ENCODE data around the gene ZBTB33. TPM values are rescaled to one million over a fixed set of nuclear protein-coding genes. Genes with fewer than 3 reads are reported as not detected.

ZBTB33 gene
- total and polyA plus RNA-seq, 2 donors from 2014 or later: 4.4 to 13.0 TPM

DNA sequence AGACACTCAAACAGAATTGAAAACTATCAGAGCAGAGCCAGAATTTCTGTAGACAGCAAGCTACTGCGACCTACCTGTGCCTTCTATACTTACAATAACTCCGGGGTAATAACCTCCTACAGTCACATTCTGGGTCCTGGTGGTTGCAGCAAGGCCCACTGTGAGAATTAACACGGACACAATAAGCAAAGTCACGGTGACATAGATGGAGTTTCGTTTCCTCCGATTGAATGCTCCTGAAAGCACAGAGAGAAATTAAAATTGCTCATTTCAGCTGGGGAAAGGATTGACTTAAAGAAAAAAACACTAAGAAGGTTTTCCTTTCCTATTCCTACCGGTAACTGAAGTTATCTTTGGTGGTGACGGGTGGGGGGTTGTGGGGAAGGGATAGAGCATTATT, 53.6 kb downstream of the ZBTB33 start:
- FAIRE-seq: no peak
- intact Hi-C loops (cut with DNase I): no loop called here
- TF ChIP-seq CTCF (IDR thresholded peaks at IDR 0.05; ENCODE audit: borderline replicate concordance, extremely low read depth, insufficient read depth): no peak

DNA sequence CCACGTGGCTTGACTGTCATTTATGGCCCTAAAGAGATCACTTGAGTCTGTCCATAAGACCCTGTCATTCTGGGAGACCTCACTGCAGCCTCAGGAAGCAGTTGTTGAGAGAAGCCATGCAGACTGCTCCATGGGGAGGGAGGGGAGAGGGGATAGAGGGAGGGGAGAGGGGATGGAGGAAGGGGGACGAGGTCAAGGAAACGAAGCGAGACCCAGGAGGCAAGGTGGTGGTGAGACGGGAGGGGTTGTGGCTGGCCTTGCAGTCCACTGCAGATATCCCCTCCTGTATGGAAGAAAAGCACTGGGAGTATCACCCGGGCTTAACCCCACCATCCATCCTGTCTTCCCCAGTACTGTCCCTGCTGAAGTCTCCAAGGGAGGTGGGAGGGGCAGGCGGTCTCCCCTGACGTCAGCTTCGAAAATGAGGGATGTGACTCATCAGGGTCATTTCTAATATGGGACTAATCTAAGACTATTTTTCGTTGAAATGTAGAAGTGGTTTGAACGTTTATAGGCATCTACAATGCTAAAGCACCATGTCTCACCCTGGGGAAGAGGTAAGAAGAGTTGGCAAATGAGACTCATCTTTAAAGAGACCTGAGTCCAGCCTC, 55.0 kb downstream of the ZBTB33 start:
- peaks cover 28% of the 10 kb centered on the region for H3K27me3 ChIP-seq (ENCODE audit: control insufficient read depth, insufficient read depth, low read length)
- no peak for FAIRE-seq
- no peak overlapping the region for H3K4me3 ChIP-seq (ENCODE audit: low read length in 3 of 3)
- no peaks in the 10 kb centered on the region for H3K9me3 ChIP-seq (ENCODE audit: control insufficient read depth in 2 of 3, insufficient read depth in 1 of 3, low read length in 3 of 3)
- intact Hi-C loops (cut with DNase I): no loop called here
- no peaks in the 10 kb centered on the region for H3K36me3 ChIP-seq (ENCODE audit: control insufficient read depth in 2 of 3, insufficient read depth in 3 of 3, low read length in 3 of 3)
- H3K27ac ChIP-seq (ENCODE audit: low read depth in 2 of 2, low read length in 2 of 2): no peak overlapping the region
- no peak for TF ChIP-seq CTCF (IDR thresholded peaks at IDR 0.05; ENCODE audit: borderline replicate concordance, extremely low read depth, insufficient read depth)
- H3K4me1 ChIP-seq (ENCODE audit: control insufficient read depth in 2 of 3, insufficient read depth in 2 of 3, low read depth in 1 of 3, low read length in 3 of 3): no peaks in the 10 kb centered on the region
- no peak for DNase-seq
- no peak overlapping the region for H3K9ac ChIP-seq (ENCODE audit: low read length in 3 of 3)

More for the DNA sequence above, 53.6 kb downstream of the ZBTB33 start:
- H3K4me3 ChIP-seq (ENCODE audit: low read length in 3 of 3): no peak overlapping the region
- H3K4me1 ChIP-seq (ENCODE audit: control insufficient read depth in 2 of 3, insufficient read depth in 2 of 3, low read depth in 1 of 3, low read length in 3 of 3): no peaks in the 10 kb centered on the region
- DNase-seq: no peak
- no peaks in the 10 kb centered on the region for H3K36me3 ChIP-seq (ENCODE audit: control insufficient read depth in 2 of 3, insufficient read depth in 3 of 3, low read length in 3 of 3)
- H3K27ac ChIP-seq (ENCODE audit: low read depth in 2 of 2, low read length in 2 of 2): no peak overlapping the region
- no peak overlapping the region for H3K9ac ChIP-seq (ENCODE audit: low read length in 3 of 3)
- H3K27me3 ChIP-seq (ENCODE audit: control insufficient read depth, insufficient read depth, low read length): peaks cover 27% of the 10 kb centered on the region
- no peaks in the 10 kb centered on the region for H3K9me3 ChIP-seq (ENCODE audit: control insufficient read depth in 2 of 3, insufficient read depth in 1 of 3, low read length in 3 of 3)

- Histone ChIP-seq H3K4me1 (ENCODE audit: control insufficient read depth in 2 of 3, insufficient read depth in 2 of 3, low read depth in 1 of 3, low read length in 3 of 3) (peaks cover 0 to 5% (median 0%) of the 10 kb centered on the region in 3 donors), H3K27ac (ENCODE audit: low read depth in 2 of 2, low read length in 2 of 2) (no peak overlapping the region), H3K4me3 (ENCODE audit: low read length in 3 of 3) (no peak overlapping the region), H3K9me3 (ENCODE audit: control insufficient read depth in 2 of 3, insufficient read depth in 1 of 3, low read length in 3 of 3) (no peaks in the 10 kb centered on the region), H3K27me3 (ENCODE audit: control insufficient read depth, insufficient read depth, low read length) (peaks cover 28% of the 10 kb centered on the region), H3K9ac (ENCODE audit: low read length in 3 of 3) (no peak overlapping the region), H3K36me3 (ENCODE audit: control insufficient read depth in 2 of 3, insufficient read depth in 3 of 3, low read length in 3 of 3) (no peaks in the 10 kb centered on the region)
- TF ChIP-seq CTCF (IDR thresholded peaks at IDR 0.05; ENCODE audit: borderline replicate concordance, extremely low read depth, insufficient read depth): no peak
- intact Hi-C loops (cut with DNase I): no loop called here
- FAIRE-seq: no peak
- DNase-seq: no peak
Observed at GRCh38 chrX:120306630-120307029, 56.0 kb downstream of the ZBTB33 start.

Other genes starting within 250 kb of the ZBTB33 start
- gene RHOXF2B, start 173.1 kb upstream of the ZBTB33 start, total RNA-seq: not detected
- not detected for gene RHOXF2B, start 173.1 kb upstream of the ZBTB33 start, polyA plus RNA-seq (ENCODE audit: insufficient read depth, low read depth, low replicate concordance)
- 0.79 TPM for gene RHOXF1, start 134.9 kb upstream of the ZBTB33 start, total RNA-seq
- 0.97 TPM for gene RHOXF1, start 134.9 kb upstream of the ZBTB33 start, polyA plus RNA-seq (ENCODE audit: insufficient read depth, low read depth, low replicate concordance)
- not detected for gene RHOXF2, start 92.2 kb upstream of the ZBTB33 start, total RNA-seq
- not detected for gene RHOXF2, start 92.2 kb upstream of the ZBTB33 start, polyA plus RNA-seq (ENCODE audit: insufficient read depth, low read depth, low replicate concordance)
- 1.2 TPM for gene TMEM255A, start 60.6 kb downstream of the ZBTB33 start, total RNA-seq
- 2.8 TPM for gene TMEM255A, start 60.6 kb downstream of the ZBTB33 start, polyA plus RNA-seq (ENCODE audit: insufficient read depth, low read depth, low replicate concordance)
- gene ATP1B4, start 111.3 kb downstream of the ZBTB33 start, total RNA-seq: not detected
- gene ATP1B4, start 111.3 kb downstream of the ZBTB33 start, polyA plus RNA-seq (ENCODE audit: insufficient read depth, low read depth, low replicate concordance): not detected
- gene LAMP2, start 218.5 kb downstream of the ZBTB33 start, total RNA-seq: 145 TPM
- gene LAMP2, start 218.5 kb downstream of the ZBTB33 start, polyA plus RNA-seq (ENCODE audit: insufficient read depth, low read depth, low replicate concordance): 91.2 TPM

All from kidney (tissue), 14 donors.